ENCODE data around the gene TSPEAR.
"Not testable (repeated sequence)": the region's sequence is repeated elsewhere in the genome, so short reads cannot be mapped to it uniquely, and the experiment has no call there.

Gene TSPEAR

GRCh38 chr21:44650265-44650972 is 61.0 kb downstream of the TSPEAR start:
- H3K27ac ChIP-seq, result no peak overlapping the region
- TF ChIP-seq, protein P1, sequence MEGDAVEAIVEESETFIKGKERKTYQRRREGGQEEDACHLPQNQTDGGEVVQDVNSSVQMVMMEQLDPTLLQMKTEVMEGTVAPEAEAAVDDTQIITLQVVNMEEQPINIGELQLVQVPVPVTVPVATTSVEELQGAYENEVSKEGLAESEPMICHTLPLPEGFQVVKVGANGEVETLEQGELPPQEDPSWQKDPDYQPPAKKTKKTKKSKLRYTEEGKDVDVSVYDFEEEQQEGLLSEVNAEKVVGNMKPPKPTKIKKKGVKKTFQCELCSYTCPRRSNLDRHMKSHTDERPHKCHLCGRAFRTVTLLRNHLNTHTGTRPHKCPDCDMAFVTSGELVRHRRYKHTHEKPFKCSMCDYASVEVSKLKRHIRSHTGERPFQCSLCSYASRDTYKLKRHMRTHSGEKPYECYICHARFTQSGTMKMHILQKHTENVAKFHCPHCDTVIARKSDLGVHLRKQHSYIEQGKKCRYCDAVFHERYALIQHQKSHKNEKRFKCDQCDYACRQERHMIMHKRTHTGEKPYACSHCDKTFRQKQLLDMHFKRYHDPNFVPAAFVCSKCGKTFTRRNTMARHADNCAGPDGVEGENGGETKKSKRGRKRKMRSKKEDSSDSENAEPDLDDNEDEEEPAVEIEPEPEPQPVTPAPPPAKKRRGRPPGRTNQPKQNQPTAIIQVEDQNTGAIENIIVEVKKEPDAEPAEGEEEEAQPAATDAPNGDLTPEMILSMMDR (conservative IDR thresholded peaks at IDR 0.05), result no peak

GRCh38 chr21:44649521-44650100 is 61.8 kb downstream of the TSPEAR start:
- H3K27ac ChIP-seq, result no peak overlapping the region
- TF ChIP-seq, protein P1 (conservative IDR thresholded peaks at IDR 0.05), result no peak

DNA sequence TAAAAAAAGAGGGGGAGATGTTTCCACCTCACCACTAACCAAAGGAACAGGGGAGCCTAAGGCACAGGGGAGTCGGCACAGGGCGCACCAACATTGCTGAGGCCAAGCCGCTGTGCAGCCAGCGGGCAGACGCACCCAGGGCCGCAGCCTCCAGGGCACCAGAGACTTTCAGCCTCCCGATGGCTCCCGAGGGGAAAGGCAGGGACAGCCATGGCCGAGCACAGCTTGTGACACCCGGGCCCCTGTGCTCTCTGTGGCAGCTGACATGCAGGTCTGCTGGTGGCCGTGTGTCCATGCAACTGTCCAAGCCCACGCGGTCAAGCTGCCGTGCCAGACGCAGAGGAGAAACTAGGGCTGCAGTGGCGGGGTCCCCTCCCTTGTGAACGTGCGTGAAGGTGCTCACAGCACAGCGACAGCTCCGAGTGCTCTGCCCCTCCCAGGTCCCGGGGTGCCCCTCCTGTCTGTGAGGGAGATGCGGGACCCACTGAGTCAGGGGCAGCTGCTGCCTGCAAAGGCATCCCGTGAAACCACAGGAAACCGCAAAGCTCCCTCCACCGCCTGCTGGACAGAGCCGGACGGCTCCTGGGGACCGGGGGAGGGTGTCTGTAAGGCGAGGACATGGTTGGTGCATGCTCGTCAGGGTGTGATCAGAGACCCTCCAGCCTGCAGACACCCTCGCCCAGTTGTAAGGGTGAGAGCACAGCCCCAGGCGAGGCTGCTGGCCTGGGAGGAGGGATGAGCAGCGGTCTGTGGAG is 62.6 kb downstream of the TSPEAR start:
- H3K27ac ChIP-seq, result no peak overlapping the region
- TF ChIP-seq, protein P1 (conservative IDR thresholded peaks at IDR 0.05), result no peak

- TF ChIP-seq, protein P1 (conservative IDR thresholded peaks at IDR 0.05), result no peak
- no peak overlapping the region for H3K27ac ChIP-seq
Measured at GRCh38 chr21:44647222-44647552, 64.2 kb downstream of the TSPEAR start.

DNA sequence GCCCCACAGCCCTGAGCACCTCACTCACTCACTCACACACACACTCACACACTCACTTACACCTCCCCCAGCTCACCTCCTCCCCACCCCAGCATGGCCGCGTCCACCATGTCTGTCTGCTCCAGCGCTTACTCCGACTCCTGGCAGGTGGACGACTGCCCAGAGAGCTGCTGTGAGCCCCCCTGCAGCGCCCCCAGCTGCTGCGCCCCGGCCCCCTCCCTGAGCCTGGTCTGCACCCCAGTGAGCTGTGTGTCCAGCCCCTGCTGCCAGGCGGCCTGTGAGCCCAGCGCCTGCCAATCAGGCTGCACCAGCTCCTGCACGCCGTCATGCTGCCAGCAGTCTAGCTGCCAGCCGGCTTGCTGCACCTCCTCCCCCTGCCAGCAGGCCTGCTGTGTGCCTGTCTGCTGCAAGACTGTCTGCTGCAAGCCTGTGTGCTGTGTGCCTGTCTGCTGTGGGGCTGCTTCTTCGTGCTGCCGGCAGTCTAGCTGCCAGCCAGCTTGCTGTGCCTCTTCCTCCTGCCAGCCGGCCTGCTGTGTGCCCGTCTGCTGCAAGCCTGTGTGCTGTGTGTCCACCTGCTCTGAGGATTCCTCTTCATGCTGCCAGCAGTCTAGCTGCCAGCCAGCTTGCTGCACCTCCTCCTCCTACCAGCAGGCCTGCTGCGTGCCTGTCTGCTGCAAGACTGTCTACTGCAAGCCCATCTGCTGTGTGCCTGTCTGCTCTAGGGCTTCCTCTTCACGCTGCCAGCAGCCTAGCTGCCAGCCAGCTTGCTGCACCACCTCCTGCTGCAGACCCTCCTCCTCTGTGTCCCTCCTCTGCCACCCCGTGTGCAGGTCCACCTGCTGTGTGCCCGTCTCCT is 64.8 kb downstream of the TSPEAR start, which contains the start of gene KRTAP10-11:
Gene KRTAP10-11 (plus strand): TSS at position 49 of the 856 bp plus-strand sequence. CDS start 45 bp downstream, at position 94.
- not testable (repeated sequence) for H3K27ac ChIP-seq

DNA sequence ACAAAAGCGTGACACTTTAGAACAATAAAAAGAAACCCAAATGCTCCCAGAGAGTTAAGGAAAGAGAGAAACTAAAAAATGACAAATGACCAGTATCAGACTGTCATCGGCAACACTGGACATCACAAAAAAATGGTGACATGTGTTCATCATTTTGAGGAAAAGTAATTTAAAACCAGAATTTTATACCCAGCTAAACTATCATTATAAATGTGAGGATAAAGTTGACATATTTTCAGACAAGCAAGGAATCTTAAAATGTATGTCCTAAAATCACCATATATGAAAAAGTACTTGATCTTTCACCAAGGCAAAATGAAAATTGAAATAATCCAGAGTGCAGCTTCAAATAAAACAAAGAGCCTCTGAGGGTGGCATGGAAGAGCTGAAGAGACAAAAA is 66.5 kb downstream of the TSPEAR start:
- TF ChIP-seq, protein P1 (conservative IDR thresholded peaks at IDR 0.05), result no peak
- H3K27ac ChIP-seq, result no peak overlapping the region

DNA sequence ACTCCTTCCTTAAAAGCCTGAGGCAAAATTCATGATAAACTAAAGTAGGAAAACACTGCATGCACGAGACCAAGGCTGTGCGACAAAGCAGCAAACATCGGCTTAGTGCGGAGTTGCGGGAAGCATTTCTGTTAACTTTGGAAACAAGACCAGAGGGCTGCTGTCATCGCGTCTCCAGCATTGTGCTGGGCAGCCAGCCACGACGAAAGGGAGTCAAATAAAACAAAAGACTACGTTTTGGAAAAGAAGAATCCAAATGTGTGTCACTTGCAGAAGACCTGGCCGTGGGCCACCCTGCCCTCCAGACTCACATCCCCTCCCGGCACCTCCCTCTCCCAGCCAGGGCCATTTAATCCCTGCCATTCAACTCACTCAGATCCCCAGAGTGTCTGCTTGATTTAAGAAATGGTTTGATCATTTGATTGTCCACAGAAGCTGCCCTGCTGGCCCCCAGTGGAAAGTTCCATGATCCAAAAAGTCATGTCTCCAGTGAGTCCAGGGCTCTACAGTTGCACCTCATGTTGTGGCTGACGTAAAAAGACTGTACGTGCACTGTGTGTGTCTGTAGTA is 67.5 kb downstream of the TSPEAR start:
- TF ChIP-seq, protein P1 (conservative IDR thresholded peaks at IDR 0.05), result no peak
- H3K27ac ChIP-seq, result peak overlapping the region; percentile 12; the same call in 1 of the 2 replicates
